ENCODE measurements around the gene PEMT.

PEMT gene

DNA sequence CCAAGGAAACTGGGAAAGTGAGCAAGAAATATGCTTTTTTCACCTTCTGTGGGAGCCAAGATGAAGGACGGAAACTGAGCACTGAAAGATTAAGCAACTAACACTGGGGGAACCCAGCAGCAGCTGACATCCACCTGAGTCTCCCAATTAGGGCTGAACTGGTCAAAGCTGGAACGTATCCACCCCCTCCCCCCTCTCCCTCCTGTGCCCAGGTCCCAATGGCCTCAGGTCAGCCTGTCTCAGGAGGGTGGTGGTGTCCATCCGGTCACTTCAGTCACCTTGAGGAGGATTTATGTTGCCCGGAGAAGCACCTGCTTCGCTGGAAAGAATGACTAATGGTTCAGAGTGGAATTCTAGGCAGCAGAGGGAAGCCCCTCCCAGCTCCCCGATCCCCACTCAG, 10.0 kb downstream of the PEMT start:
- DNase-seq (ENCODE audit: low read depth in 1 of 2, low spot score in 1 of 2), result no peak
- no peak overlapping the region for H3K4me3 ChIP-seq (replicated peaks; ENCODE audit: insufficient read depth, low read length)
- TF ChIP-seq CTCF (IDR thresholded peaks at IDR 0.05; ENCODE audit: insufficient read depth, low read length) (no peak), GABPA (IDR thresholded peaks at IDR 0.05; ENCODE audit: low read depth) (no peak), POLR2AphosphoS5 (IDR thresholded peaks at IDR 0.05; ENCODE audit: low read depth) (no peak), SPI1 (IDR thresholded peaks at IDR 0.05; ENCODE audit: borderline replicate concordance, low read depth) (no peak)
- TF ChIP-seq, protein P1, sequence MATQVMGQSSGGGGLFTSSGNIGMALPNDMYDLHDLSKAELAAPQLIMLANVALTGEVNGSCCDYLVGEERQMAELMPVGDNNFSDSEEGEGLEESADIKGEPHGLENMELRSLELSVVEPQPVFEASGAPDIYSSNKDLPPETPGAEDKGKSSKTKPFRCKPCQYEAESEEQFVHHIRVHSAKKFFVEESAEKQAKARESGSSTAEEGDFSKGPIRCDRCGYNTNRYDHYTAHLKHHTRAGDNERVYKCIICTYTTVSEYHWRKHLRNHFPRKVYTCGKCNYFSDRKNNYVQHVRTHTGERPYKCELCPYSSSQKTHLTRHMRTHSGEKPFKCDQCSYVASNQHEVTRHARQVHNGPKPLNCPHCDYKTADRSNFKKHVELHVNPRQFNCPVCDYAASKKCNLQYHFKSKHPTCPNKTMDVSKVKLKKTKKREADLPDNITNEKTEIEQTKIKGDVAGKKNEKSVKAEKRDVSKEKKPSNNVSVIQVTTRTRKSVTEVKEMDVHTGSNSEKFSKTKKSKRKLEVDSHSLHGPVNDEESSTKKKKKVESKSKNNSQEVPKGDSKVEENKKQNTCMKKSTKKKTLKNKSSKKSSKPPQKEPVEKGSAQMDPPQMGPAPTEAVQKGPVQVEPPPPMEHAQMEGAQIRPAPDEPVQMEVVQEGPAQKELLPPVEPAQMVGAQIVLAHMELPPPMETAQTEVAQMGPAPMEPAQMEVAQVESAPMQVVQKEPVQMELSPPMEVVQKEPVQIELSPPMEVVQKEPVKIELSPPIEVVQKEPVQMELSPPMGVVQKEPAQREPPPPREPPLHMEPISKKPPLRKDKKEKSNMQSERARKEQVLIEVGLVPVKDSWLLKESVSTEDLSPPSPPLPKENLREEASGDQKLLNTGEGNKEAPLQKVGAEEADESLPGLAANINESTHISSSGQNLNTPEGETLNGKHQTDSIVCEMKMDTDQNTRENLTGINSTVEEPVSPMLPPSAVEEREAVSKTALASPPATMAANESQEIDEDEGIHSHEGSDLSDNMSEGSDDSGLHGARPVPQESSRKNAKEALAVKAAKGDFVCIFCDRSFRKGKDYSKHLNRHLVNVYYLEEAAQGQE (IDR thresholded peaks at IDR 0.05; ENCODE audit: insufficient replicate concordance, low read depth), result no peak
- H3K27me3 ChIP-seq (ENCODE audit: insufficient read depth, poor library complexity, severe bottlenecking), result no peaks in the 10 kb centered on the region
- H3K27ac ChIP-seq (replicated peaks), result no peak overlapping the region

DNA sequence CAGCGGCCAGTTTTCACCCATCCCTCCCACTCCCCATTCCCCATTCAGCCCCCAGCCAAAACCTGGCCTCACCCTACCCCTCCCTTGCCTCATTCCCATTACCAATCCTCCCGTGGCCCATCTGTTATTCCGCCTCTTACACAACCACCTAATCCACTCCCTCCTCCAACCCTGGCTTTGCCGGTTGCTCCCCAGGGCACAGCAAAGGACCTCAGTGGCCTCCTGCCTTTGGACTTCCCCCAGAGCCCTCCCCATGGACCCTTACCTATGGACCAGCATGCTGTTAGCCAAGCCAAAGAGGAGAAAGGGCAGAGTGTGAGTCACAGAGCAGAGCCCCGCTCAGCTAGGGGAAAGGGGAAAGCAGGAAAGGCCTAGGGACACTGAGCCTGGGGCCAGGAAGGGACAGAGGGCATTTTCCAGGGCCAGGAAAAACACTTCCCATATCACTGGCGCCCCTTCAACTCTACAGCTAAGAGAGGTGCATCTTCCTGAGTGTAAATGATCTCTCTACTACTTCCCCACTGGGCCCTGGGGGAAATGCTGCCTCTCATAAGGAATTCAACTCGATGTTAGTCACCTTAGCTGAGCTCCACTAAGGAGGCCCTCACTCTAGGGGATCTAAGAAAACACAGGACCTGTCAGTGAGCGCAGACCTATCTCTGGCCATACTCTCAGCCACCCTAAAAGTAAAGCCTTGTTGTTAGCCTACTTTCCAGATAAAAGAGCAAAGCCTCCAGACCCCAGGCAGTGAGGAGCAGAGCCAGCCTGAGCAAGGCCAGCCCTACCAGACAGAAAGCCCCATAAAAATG, 10.6 kb downstream of the PEMT start:
- no peak for DNase-seq (ENCODE audit: low read depth in 1 of 2, low spot score in 1 of 2)
- no peak overlapping the region for H3K27ac ChIP-seq (replicated peaks)
- TF ChIP-seq GABPA (IDR thresholded peaks at IDR 0.05; ENCODE audit: low read depth), result no peak
- no peak for TF ChIP-seq SPI1 (IDR thresholded peaks at IDR 0.05; ENCODE audit: borderline replicate concordance, low read depth)
- TF ChIP-seq POLR2AphosphoS5 (IDR thresholded peaks at IDR 0.05; ENCODE audit: low read depth), result no peak
- no peak for TF ChIP-seq CTCF (IDR thresholded peaks at IDR 0.05; ENCODE audit: insufficient read depth, low read length)
- TF ChIP-seq, protein P1 (IDR thresholded peaks at IDR 0.05; ENCODE audit: insufficient replicate concordance, low read depth), result no peak
- no peak overlapping the region for H3K4me3 ChIP-seq (replicated peaks; ENCODE audit: insufficient read depth, low read length)
- no peaks in the 10 kb centered on the region for H3K27me3 ChIP-seq (ENCODE audit: insufficient read depth, poor library complexity, severe bottlenecking)

DNA sequence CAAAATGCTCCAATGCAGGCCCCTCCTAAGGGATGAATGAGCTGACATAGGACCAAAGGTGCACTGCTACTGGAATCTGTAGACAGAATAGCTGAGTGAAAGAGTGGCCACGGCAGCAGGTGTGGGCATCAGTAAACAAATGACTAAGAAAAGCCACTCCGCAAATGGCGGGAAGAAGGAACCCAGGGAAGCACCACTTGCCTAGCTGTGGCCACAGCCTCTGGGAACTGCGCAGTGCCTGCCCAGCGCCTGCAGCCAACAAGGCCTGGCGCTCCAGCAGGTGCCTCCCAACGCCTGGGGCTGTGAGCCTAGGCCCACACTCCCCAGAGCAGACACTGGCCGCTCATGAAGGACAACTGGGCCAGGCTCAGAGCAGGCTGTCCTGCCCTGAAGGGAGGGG, 11.8 kb downstream of the PEMT start:
- H3K4me3 ChIP-seq (replicated peaks; ENCODE audit: insufficient read depth, low read length), result no peak overlapping the region
- TF ChIP-seq POLR2AphosphoS5 (IDR thresholded peaks at IDR 0.05; ENCODE audit: low read depth) (no peak), CTCF (IDR thresholded peaks at IDR 0.05; ENCODE audit: insufficient read depth, low read length) (no peak), SPI1 (IDR thresholded peaks at IDR 0.05; ENCODE audit: borderline replicate concordance, low read depth) (no peak), GABPA (IDR thresholded peaks at IDR 0.05; ENCODE audit: low read depth) (no peak)
- TF ChIP-seq, protein P1 (IDR thresholded peaks at IDR 0.05; ENCODE audit: insufficient replicate concordance, low read depth), result no peak
- no peaks in the 10 kb centered on the region for H3K27me3 ChIP-seq (ENCODE audit: insufficient read depth, poor library complexity, severe bottlenecking)
- no peak for DNase-seq (ENCODE audit: low read depth in 1 of 2, low spot score in 1 of 2)
- no peak overlapping the region for H3K27ac ChIP-seq (replicated peaks)
